Testis (tissue), 3 donors: ENCODE results near the gene PSD2. TPM values are rescaled to one million over a fixed set of nuclear protein-coding genes. Genes with fewer than 3 reads are reported as not detected.

Experiments
- DNase-seq: peaks from one replicate; pipeline ENCODE4 v3.0.0-alpha.2; 2019
- H3K27ac ChIP-seq, 2 donors: fragments of 200-600 bp; sonication (generic); one replicate each; pipeline ENCODE4 v1.5.1; 2019
- H3K27me3 ChIP-seq: fragments of 200-600 bp; sonication (generic); one replicate; pipeline ENCODE4 v1.5.1; 2019
- H3K36me3 ChIP-seq: fragments of 200-600 bp; sonication (generic); one replicate; pipeline ENCODE4 v1.5.1; 2017; ENCODE audit warnings: low read depth; ENCODE audit errors: missing control alignments
- H3K4me1 ChIP-seq: fragments of 200-600 bp; sonication (generic); one replicate; pipeline ENCODE4 v1.5.1; 2019
- H3K4me3 ChIP-seq, 2 donors: fragments of 200-600 bp; sonication (generic); one replicate each; pipeline ENCODE4 v1.5.1; 2017 to 2019
- H3K9me3 ChIP-seq: fragments of 200-600 bp; sonication (generic); one replicate; pipeline ENCODE4 v1.5.1; 2017
- POLR2A ChIP-seq: fragments of 450-650 bp; IDR thresholded peaks from one replicate; pipeline ENCODE4 v1.6.1; 2017; ENCODE audit warnings: antibody characterized with exemption, mild to moderate bottlenecking, moderate library complexity
- WGBS, 2 donors: methylation state at CpG; one replicate each; pipeline ENCODE4 v1.1.5; 2018; 5-methylcytosine and 5-hydroxymethylcytosine counted together
- intact Hi-C: fragments of 100-400 bp; cut with DNase I; formaldehyde crosslinking; loops from one replicate; pipeline ENCODE4 v1.15.1; 2023; ENCODE audit warnings: low total_unique reads
- polyA plus RNA-seq: library from polyadenylated mRNA; stranded (reverse); fragments of 350-450 nt; fragmentation: Illumina TruSeq; extraction: RNeasy Lipid Tissue Mini Kit (QIAGEN cat#74804); gene quantifications from one replicate; pipeline ENCODE4 v1.2.3, GENCODE V29; 2014; ENCODE audit warnings: low read depth, low replicate concordance; ENCODE audit not compliant: insufficient read depth
- total RNA-seq, 2 donors: library from RNA; depleted of rRNA; stranded (reverse); fragments of >200 nt; gene quantifications; one replicate each; pipeline ENCODE4 v1.2.3, GENCODE V29; 2016
- TF ChIP-seq, protein P1 (sequence below), 3 experiments: fragments of 450-650 bp in 2 of 3; fragments of 200-600 bp in 1 of 3; sonication (generic) in 1 of 3; IDR thresholded peaks; one replicate each; pipeline ENCODE4 v1.5.1; 2016 to 2019; ENCODE audit warnings: antibody characterized with exemption in 3 of 3, mild to moderate bottlenecking in 2 of 3, moderate library complexity in 1 of 3

The PSD2 gene
- total and polyA plus RNA-seq, 3 donors from 2014 or later = 1.6 to 2.0 (median 1.9) TPM

DNA sequence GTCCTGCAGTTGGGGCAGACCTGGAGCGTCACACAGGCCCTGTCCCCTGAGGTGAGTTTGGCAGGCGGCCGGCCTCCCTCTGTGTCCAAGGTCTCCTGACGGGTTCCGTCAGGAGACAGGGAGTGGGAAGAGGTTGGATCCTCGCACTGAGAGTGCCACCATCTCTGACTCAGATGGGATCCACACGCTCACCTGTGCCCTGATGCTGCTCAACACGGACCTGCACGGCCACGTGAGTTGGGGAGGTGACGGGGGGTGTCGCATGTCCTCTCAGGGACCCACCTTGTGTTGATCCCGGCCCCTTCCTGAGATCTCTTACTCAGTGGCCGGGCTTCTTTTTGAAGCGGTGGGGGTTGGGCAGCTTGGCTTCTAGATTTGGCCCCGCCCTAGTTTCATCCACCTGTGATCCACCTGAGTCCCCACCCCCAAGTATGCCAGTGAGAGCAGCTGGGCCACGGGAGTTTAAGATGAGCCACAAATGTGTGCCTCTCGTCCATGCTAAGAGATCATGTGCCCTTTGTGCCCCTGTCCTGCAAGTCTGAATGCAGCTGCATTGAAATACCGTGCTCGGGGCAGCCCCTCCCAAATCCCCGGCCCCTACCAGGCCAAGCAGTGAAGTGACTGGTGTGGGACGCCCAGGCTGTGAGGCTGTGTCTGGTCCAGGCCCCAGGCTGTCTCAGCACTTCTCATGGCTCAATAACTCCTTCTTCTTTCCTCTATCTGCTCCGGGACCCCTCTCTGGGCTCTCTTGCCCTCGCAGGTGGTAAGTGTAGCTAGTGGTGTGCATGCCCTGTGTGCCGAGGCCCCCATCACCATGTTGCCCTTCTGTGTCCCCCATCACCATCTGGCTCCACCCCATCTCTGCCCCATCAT lies 27.2 kb downstream of the PSD2 start:
- Histone ChIP-seq H3K27me3 (no peaks in the 10 kb centered on the region), H3K9me3 (no peaks in the 10 kb centered on the region), H3K4me1 (no peaks in the 10 kb centered on the region), H3K4me3 (no peak overlapping the region), H3K27ac (no peak overlapping the region), H3K36me3 (no peaks in the 10 kb centered on the region)
- no peak for DNase-seq
- WGBS, 2 donors = 92 to 99% methylated on average over 9 to 25 of the region's 25 CpGs
- TF ChIP-seq, protein P1, sequence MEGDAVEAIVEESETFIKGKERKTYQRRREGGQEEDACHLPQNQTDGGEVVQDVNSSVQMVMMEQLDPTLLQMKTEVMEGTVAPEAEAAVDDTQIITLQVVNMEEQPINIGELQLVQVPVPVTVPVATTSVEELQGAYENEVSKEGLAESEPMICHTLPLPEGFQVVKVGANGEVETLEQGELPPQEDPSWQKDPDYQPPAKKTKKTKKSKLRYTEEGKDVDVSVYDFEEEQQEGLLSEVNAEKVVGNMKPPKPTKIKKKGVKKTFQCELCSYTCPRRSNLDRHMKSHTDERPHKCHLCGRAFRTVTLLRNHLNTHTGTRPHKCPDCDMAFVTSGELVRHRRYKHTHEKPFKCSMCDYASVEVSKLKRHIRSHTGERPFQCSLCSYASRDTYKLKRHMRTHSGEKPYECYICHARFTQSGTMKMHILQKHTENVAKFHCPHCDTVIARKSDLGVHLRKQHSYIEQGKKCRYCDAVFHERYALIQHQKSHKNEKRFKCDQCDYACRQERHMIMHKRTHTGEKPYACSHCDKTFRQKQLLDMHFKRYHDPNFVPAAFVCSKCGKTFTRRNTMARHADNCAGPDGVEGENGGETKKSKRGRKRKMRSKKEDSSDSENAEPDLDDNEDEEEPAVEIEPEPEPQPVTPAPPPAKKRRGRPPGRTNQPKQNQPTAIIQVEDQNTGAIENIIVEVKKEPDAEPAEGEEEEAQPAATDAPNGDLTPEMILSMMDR (IDR thresholded peaks at IDR 0.05) = no peak
- TF ChIP-seq POLR2A = no peak
- intact Hi-C loops = no loop called here

- Histone ChIP-seq H3K27ac (no peak overlapping the region), H3K27me3 (no peaks in the 10 kb centered on the region), H3K9me3 (no peaks in the 10 kb centered on the region), H3K4me3 (no peak overlapping the region), H3K36me3 (no peaks in the 10 kb centered on the region), H3K4me1 (no peaks in the 10 kb centered on the region)
- intact Hi-C loops = no loop called here
- DNase-seq = no peak
- 95% methylated on average over 7 of the region's 7 CpGs for WGBS, 2 donors
- no peak for TF ChIP-seq POLR2A
- TF ChIP-seq, protein P1 (IDR thresholded peaks at IDR 0.05) = no peak
These were observed 28.2 kb downstream of the PSD2 start for GRCh38 chr5:139823757-139824355.

DNA sequence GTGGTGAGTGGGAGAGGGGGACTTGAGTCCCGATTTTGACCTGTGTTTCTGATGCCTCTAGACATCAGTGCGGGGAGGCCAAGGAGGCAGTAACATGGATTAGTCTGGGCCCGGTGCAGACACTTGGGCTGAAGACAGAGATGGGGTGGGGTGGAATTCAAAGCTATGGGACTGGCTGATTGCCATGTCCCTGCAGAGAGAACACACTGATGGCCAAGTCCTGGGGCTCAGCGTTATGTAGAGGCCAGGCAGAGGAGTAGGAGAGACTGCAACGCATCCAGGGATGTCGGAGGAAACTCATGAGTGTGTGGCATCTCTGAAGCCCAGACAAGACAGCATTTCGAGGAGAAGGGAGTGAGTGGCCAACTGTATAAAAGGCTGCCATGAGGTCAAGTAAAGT lies 30.1 kb downstream of the PSD2 start:
- H3K27ac ChIP-seq = no peak overlapping the region
- 62 to 64% methylated on average over 7 of the region's 7 CpGs for WGBS, 2 donors
- H3K4me1 ChIP-seq = no peaks in the 10 kb centered on the region
- no peak for TF ChIP-seq POLR2A
- TF ChIP-seq, protein P1 (IDR thresholded peaks at IDR 0.05) = no peak
- H3K4me3 ChIP-seq = no peak overlapping the region
- intact Hi-C loops = no loop called here
- H3K36me3 ChIP-seq = no peaks in the 10 kb centered on the region
- H3K9me3 ChIP-seq = no peaks in the 10 kb centered on the region
- H3K27me3 ChIP-seq = no peaks in the 10 kb centered on the region
- no peak for DNase-seq

GRCh38 chr5:139828207-139828895 lies 32.7 kb downstream of the PSD2 start:
- Histone ChIP-seq H3K27me3 (no peaks in the 10 kb centered on the region), H3K4me3 (no peak overlapping the region), H3K36me3 (no peaks in the 10 kb centered on the region), H3K27ac (no peak overlapping the region), H3K4me1 (no peaks in the 10 kb centered on the region), H3K9me3 (no peaks in the 10 kb centered on the region)
- DNase-seq = no peak
- 78 to 87% methylated on average over 8 of the region's 8 CpGs for WGBS, 2 donors
- TF ChIP-seq POLR2A = no peak
- TF ChIP-seq, protein P1 (IDR thresholded peaks at IDR 0.05) = no peak
- intact Hi-C loops = no loop called here
